Activated T-cell treated with anti-CD3 and anti-CD28 coated beads, Interleukin-2, amount 50 U/mL, for 72 hours (primary cell): ENCODE data around the gene CCDC137. TPM values are rescaled to one million over a fixed set of nuclear protein-coding genes. Genes with fewer than 3 reads are reported as not detected.
"Not testable (repeated sequence)": the region's sequence is repeated elsewhere in the genome, so short reads cannot be mapped to it uniquely, and the experiment has no call there.

Experiments
- ATAC-seq, 2 donors: fragments of 150-1000 bp; cut with Tn5 transposase; replicated peaks in 1 of 2; 2 replicates each; pipeline ENCODE4 v1.10.0; 2021; ENCODE audit warnings: moderate library complexity in 2 of 2, mild to moderate bottlenecking in 1 of 2
- DNase-seq, 2 donors: peaks; one replicate each; pipeline ENCODE4 v3.0.0; 2021 to 2022; ENCODE audit warnings: mixed read lengths in 1 of 2
- H3K27ac Mint-ChIP-seq: one replicate; pipeline ENCODE4 v1.8.0; 2022; ENCODE audit warnings: mild to moderate bottlenecking, moderate library complexity, mixed read lengths
- H3K27me3 Mint-ChIP-seq: one replicate; pipeline ENCODE4 v1.8.0; 2022; ENCODE audit warnings: low read depth, mixed read lengths
- H3K36me3 Mint-ChIP-seq, 2 donors: one replicate each; pipeline ENCODE4 v1.8.0; 2022; ENCODE audit warnings: mixed read lengths in 2 of 2, mild to moderate bottlenecking in 1 of 2; ENCODE audit not compliant: insufficient read depth in 2 of 2
- H3K4me1 Mint-ChIP-seq: one replicate; pipeline ENCODE4 v1.8.0; 2022; ENCODE audit warnings: low read depth, mixed read lengths
- H3K4me3 Mint-ChIP-seq, 2 donors: one replicate each; pipeline ENCODE4 v1.8.0; 2022; ENCODE audit warnings: mild to moderate bottlenecking in 2 of 2, mixed read lengths in 2 of 2, moderate library complexity in 2 of 2
- H3K9me3 Mint-ChIP-seq, 2 donors: one replicate each; pipeline ENCODE4 v1.8.0; 2022; ENCODE audit warnings: mixed read lengths in 2 of 2
- total RNA-seq, 2 donors: library from RNA; stranded (reverse); gene quantifications; one replicate each; pipeline ENCODE4 v1.2.3, GENCODE V29; 2022

CCDC137 gene
- 10 to 100 TPM; 26.1 to 46.5 TPM for total RNA-seq

DNA sequence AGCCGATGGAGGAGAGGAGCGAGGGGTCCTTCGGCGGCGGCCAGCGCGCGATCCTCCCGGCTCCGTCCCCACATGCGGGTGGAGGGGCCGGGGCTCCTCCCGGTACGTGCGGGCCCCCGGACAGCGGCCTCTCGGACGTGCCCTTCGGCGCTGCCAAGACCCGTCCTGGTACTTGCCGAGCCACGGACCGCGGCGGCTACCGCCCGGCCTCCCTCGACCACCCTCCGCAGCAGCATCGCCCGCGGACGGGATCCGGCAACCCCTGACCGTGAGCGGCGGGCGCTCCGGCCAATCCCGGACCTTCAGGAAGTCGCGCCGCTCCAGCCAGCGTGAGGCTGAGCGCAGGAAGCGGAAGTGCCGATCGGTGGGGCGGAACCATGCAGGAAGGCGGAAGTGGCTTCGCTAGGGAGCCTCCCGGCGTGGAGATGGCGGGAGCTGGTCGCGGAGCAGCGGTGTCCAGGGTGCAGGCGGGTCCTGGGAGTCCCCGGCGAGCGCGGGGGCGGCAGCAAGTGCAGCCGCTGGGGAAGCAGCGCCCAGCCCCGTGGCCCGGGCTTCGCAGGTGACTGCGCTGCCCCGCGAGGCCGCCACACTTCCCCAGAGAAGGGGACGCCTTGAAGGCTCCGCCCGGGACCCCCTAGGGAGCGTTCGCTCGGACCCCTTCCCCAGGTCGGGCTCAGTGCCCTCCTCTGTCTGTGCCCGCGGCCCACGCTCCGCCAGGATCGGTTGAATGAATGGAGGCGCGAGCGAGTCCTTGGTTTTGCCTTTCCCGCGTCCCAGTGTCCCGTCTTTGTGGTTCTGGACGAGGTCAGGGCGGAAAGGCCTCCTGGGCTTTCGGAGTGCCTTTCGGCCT lies at the start of gene CCDC137, which contains the start of gene OXLD1:
Gene CCDC137 (plus strand): TSS at position 396 of the 850 bp plus-strand sequence. CDS start 30 bp downstream, at position 426.
Gene OXLD1 (minus strand): TSS at position 264 of the 850 bp plus-strand sequence. CDS start 28 bp downstream, at position 236.
- peak within 1 kb of the TSS; percentile 88 for H3K27ac Mint-ChIP-seq
- H3K9me3 Mint-ChIP-seq: no peaks in the 10 kb centered on the region
- H3K27me3 Mint-ChIP-seq: no peaks in the 10 kb centered on the region
- peaks cover 57% of the 10 kb centered on the region for H3K4me1 Mint-ChIP-seq
- DNase-seq (peak; percentile 95 to 97), ATAC-seq (peak; percentile 97 to 98)
- peak within 1 kb of the TSS; percentile 94 to 96 for H3K4me3 Mint-ChIP-seq
- H3K36me3 Mint-ChIP-seq: peaks cover 4 to 23% of the 10 kb centered on the region in 2 donors

- Mint-ChIP-seq H3K27me3 (no peaks in the 10 kb centered on the region), H3K4me3 (no peak overlapping the region), H3K4me1 (peaks cover 27% of the 10 kb centered on the region), H3K9me3 (no peaks in the 10 kb centered on the region), H3K36me3 (peaks cover 13 to 41% of the 10 kb centered on the region in 2 donors), H3K27ac (no peak overlapping the region)
- DNase-seq (no peak), ATAC-seq (no peak)
Observed at GRCh38 chr17:81616877-81617276, 49.7 kb upstream of the CCDC137 start.

DNA sequence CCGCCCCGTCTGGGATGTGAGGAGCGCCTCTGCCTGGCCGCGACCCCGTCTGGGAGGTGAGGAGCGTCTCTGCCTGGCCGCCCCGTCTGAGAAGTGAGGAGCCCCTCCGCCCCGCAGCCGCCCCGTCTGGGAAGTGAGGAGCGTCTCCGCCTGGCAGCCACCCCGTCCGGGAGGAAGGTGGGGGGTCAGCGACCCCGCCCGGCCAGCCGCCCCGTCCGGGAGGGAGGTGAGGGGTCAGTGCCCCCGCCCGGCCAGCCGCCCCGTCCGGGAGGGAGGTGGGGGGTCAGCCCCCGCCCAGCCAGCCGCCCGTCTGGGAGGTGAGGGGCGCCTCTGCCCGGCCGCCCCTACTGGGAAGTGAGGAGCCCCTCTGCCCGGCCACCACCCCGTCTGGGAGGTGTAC lies 48.2 kb upstream of the CCDC137 start:
- ATAC-seq, H3K27ac Mint-ChIP-seq, H3K4me3 Mint-ChIP-seq, DNase-seq, H3K27me3 Mint-ChIP-seq, H3K9me3 Mint-ChIP-seq: not testable (repeated sequence)
- peaks cover 27% of the 10 kb centered on the region for H3K4me1 Mint-ChIP-seq
- H3K36me3 Mint-ChIP-seq: peaks cover 13 to 32% of the 10 kb centered on the region in 2 donors

GRCh38 chr17:81621494-81622130 lies 44.9 kb upstream of the CCDC137 start:
- no peak overlapping the region for H3K27ac Mint-ChIP-seq
- DNase-seq (no peak), ATAC-seq (no peak)
- no peak overlapping the region for H3K4me3 Mint-ChIP-seq
- H3K4me1 Mint-ChIP-seq: peaks cover 4% of the 10 kb centered on the region
- H3K9me3 Mint-ChIP-seq: no peaks in the 10 kb centered on the region
- H3K27me3 Mint-ChIP-seq: no peaks in the 10 kb centered on the region
- peaks cover 21 to 43% of the 10 kb centered on the region in 2 donors for H3K36me3 Mint-ChIP-seq

- H3K4me3 Mint-ChIP-seq: no peak overlapping the region
- H3K36me3 Mint-ChIP-seq: peaks cover 3 to 33% of the 10 kb centered on the region in 2 donors
- no peaks in the 10 kb centered on the region for H3K27me3 Mint-ChIP-seq
- DNase-seq (no peak), ATAC-seq (no peak)
- peaks cover 14% of the 10 kb centered on the region for H3K4me1 Mint-ChIP-seq
- H3K27ac Mint-ChIP-seq: peak overlapping the region; percentile 50
- H3K9me3 Mint-ChIP-seq: no peaks in the 10 kb centered on the region
Observed at GRCh38 chr17:81630274-81630673, 36.3 kb upstream of the CCDC137 start.

GRCh38 chr17:81631482-81631881 lies 35.1 kb upstream of the CCDC137 start:
- DNase-seq (no peak), ATAC-seq (no peak)
- peaks cover 25% of the 10 kb centered on the region for H3K4me1 Mint-ChIP-seq
- H3K27ac Mint-ChIP-seq: no peak overlapping the region
- H3K4me3 Mint-ChIP-seq: no peak overlapping the region
- H3K36me3 Mint-ChIP-seq: peaks cover 2 to 22% of the 10 kb centered on the region in 2 donors
- no peaks in the 10 kb centered on the region for H3K27me3 Mint-ChIP-seq
- H3K9me3 Mint-ChIP-seq: no peaks in the 10 kb centered on the region

DNA sequence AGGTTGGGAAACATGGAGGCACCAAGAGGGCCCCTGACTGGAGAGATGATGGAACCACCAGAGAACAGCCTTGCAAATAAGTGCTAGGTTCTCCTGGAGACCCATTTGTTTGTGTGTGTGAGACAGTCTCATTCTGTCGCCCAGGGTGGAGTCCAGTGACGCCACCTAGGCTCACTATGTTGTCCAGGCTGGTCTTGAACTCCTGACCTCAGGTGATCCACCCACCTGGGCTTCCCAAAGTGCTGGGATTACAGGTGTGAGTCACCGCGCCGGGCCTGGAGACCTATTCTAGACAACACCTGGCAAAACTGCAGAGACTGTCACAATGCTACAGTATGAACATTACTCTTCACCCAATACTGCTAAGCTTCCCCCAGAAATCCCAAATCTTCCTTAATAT lies 31.1 kb upstream of the CCDC137 start:
- Mint-ChIP-seq H3K27ac (peak overlapping the region; percentile 95), H3K9me3 (no peaks in the 10 kb centered on the region), H3K4me3 (peak overlapping the region; percentile 89 to 97), H3K4me1 (peaks cover 25% of the 10 kb centered on the region), H3K36me3 (peaks cover 2 to 5% of the 10 kb centered on the region in 2 donors), H3K27me3 (no peaks in the 10 kb centered on the region)
- ATAC-seq (no peak), DNase-seq (no peak)

DNA sequence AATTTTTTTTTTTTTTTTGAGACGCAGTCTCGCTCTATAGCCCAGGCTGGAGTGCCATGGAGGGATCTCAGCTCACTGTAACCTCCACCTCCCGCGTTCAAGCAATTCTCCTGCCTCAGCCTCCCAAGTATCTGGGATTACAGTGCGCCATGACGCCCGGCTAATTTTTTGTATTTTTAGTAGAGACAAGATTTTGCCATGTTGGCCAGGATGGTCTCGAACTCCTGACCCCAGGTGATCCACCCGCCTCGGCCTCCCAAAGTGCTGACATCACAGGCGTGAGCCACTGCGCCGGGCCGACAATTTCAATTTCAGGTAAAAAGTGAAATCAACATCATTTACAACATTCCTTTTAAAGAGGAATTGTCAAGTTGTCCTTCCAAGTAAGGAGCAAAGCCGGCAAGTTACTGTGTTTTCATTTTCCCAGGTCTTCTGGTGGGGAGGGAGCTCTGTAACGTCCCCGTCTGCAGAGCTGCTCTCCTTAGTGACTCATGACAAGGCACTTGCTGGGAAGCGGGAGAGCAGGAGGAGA lies 30.5 kb upstream of the CCDC137 start:
- peak overlapping the region; percentile 89 to 97 for H3K4me3 Mint-ChIP-seq
- DNase-seq (no peak), ATAC-seq (peak in 1 of 2 donors; percentile 29)
- peak overlapping the region; percentile 95 for H3K27ac Mint-ChIP-seq
- H3K27me3 Mint-ChIP-seq: no peaks in the 10 kb centered on the region
- H3K36me3 Mint-ChIP-seq: peaks cover 2 to 5% of the 10 kb centered on the region in 2 donors
- no peaks in the 10 kb centered on the region for H3K9me3 Mint-ChIP-seq
- peaks cover 25% of the 10 kb centered on the region for H3K4me1 Mint-ChIP-seq

- Mint-ChIP-seq H3K27me3 (no peaks in the 10 kb centered on the region), H3K9me3 (no peaks in the 10 kb centered on the region)
Observed at GRCh38 chr17:81636505-81637288, 29.8 kb upstream of the CCDC137 start, which contains the start of the genes NPLOC4 and TSPAN10. Gene NPLOC4 (minus strand): TSS chr17:81637112. CDS start chr17:81636930, 182 bp downstream. Gene TSPAN10 (plus strand): TSS chr17:81637196. CDS start chr17:81642413, 5,217 bp downstream.

GRCh38 chr17:81638683-81639082 lies 27.9 kb upstream of the CCDC137 start:
- Mint-ChIP-seq H3K27me3 (no peaks in the 10 kb centered on the region), H3K4me1 (peaks cover 21% of the 10 kb centered on the region), H3K36me3 (peaks cover 2% of the 10 kb centered on the region in 2 donors), H3K9me3 (no peaks in the 10 kb centered on the region), H3K4me3 (no peak overlapping the region), H3K27ac (peak overlapping the region; percentile 63)
- ATAC-seq (no peak), DNase-seq (no peak)

More at GRCh38 chr17:81636505-81637288, 29.8 kb upstream of the CCDC137 start, which contains the start of the genes NPLOC4 and TSPAN10:
- ATAC-seq (peak; percentile 96), DNase-seq (peak; percentile 85 to 93)
- peak within 1 kb of the TSS; percentile 90 to 97 for H3K4me3 Mint-ChIP-seq
- peaks cover 2 to 5% of the 10 kb centered on the region in 2 donors for H3K36me3 Mint-ChIP-seq
- H3K27ac Mint-ChIP-seq: peak within 1 kb of the TSS; percentile 95
- H3K4me1 Mint-ChIP-seq: peaks cover 23% of the 10 kb centered on the region

- no peaks in the 10 kb centered on the region for H3K27me3 Mint-ChIP-seq
- H3K27ac Mint-ChIP-seq: no peak overlapping the region
- ATAC-seq (no peak), DNase-seq (no peak)
- no peaks in the 10 kb centered on the region for H3K9me3 Mint-ChIP-seq
- peaks cover 2% of the 10 kb centered on the region in 2 donors for H3K36me3 Mint-ChIP-seq
- no peak overlapping the region for H3K4me3 Mint-ChIP-seq
- peaks cover 11% of the 10 kb centered on the region for H3K4me1 Mint-ChIP-seq
Observed at GRCh38 chr17:81640011-81640410, 26.5 kb upstream of the CCDC137 start.

- Mint-ChIP-seq H3K36me3 (no peaks in the 10 kb centered on the region), H3K4me3 (no peak overlapping the region), H3K27ac (no peak overlapping the region), H3K4me1 (no peaks in the 10 kb centered on the region), H3K27me3 (no peaks in the 10 kb centered on the region), H3K9me3 (no peaks in the 10 kb centered on the region)
- no peak for DNase-seq
- ATAC-seq: no peak
Observed at GRCh38 chr17:81641825-81642489, 24.6 kb upstream of the CCDC137 start.
